Measurements from ENCODE around the gene PCDHA11.
"Not testable (repeated sequence)": the region's sequence is repeated elsewhere in the genome, so short reads cannot be mapped to it uniquely, and the experiment has no call there.

The PCDHA11 gene

GRCh38 chr5:140849831-140850634 is 18.7 kb upstream of the PCDHA11 start:
- not testable (repeated sequence) for DNase-seq

- DNase-seq: no peak
These were observed 12.7 kb upstream of the PCDHA11 start, which contains the start of gene PCDHA10 for GRCh38 chr5:140855772-140856674. PCDHA10 (plus strand) TSS chr5:140855897; CDS start chr5:140856049, 152 bp downstream.

GRCh38 chr5:140857177-140857986 is 11.4 kb upstream of the PCDHA11 start:
- no peak for DNase-seq

DNA sequence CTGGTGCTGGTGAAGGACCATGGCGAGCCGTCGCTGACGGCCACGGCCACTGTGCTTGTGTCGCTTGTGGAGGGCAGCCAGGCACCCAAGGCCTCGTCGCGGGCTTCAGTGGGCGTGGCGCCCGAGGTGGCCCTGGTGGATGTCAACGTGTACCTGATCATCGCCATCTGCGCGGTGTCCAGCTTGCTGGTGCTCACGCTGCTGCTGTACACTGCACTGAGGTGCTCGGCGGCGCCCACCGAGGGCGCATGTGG is 10.8 kb upstream of the PCDHA11 start:
- no peak for DNase-seq

DNA sequence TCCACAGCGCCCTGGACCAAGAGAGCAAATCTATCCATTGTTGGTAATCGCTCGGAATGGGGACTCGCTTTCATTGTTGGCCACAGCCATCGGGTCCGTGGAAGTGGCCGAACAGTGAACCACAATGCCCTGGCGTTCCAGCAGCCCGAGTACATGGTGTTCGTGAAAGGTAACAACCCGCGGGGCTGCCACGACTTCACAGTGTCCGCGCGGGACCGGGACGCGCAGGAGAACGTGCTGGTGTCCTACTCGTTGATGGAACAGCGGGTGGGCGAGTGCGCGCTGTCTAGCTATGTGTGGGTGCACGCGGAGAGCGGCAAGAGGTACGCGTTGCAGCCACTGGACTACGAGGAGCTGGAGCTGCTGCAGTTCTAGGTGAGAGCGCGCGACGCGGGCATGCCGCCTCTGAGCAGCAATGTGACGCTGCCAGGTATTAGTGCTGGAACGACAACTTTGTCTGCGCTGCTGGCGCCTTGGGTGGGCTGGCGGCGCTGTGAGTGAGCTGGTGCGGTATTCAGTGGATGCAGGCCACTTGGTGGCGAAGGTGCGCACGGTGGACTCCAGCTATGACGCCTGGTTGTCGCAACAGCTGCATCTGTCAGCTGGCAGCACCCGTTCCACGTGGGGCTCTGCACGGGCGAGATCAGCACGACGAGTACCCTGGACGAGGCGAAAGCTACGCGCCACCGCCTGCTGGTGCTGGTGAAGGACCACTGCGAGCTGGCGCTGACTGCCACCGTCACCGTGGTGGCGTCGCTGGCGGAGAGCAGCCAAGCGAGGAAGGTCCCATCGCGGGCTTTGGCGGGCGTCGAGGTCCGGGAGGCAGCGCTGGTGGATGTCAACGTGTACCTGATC is 6.1 kb upstream of the PCDHA11 start:
- DNase-seq: no peak

DNA sequence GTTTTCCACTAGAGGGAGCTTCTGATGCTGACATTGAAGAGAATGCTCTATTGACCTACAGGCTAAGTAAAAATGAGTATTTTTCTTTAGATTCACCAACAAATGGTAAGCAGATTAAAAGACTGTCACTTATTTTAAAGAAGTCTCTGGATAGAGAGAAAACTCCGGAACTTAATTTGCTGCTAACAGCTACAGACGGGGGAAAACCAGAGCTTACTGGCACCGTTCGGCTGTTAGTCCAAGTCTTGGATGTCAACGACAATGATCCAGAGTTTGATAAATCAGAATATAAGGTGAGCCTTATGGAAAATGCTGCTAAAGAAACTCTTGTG is 764 bp downstream of the PCDHA11 start:
- no peak for DNase-seq

DNA sequence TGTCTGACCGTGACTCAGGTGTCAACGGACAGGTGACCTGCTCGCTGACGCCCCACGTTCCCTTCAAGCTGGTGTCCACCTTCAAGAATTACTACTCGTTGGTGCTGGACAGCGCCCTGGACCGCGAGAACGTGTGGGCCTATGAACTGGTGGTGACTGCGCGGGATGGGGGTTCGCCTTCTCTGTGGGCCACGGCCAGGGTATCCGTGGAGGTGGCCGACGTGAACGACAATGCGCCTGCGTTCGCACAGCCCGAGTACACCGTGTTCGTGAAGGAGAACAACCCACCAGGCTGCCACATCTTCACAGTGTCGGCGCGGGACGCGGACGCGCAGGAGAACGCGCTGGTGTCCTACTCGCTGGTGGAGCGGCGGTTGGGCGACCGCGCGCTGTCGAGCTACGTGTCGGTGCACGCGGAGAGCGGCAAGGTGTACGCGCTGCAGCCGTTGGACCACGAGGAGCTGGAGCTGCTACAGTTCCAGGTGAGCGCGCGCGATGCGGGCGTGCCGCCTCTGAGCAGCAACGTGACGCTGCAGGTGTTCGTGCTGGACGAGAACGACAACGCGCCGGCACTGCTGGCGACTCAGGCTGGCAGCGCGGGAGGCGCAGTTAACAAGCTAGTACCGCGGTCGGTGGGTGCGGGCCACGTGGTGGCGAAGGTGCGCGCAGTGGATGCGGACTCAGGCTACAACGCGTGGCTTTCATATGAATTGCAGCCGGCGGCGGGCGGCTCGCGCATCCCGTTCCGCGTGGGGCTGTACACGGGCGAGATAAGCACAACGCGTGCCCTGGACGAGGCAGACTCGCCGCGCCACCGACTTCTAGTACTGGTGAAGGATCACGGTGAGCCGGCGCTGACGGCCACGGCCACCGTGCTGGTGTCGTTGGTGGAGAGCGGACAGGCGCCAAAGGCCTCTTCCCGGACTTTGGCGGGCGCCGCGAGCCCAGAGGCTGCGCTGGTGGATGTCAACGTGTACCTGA is 1.8 kb downstream of the PCDHA11 start:
- DNase-seq: no peak

- DNase-seq: no peak
These were observed 6.6 kb downstream of the PCDHA11 start, which contains the start of gene PCDHA12 for GRCh38 chr5:140875085-140876065. PCDHA12 (plus strand) TSS chr5:140875308; CDS start chr5:140875473, 165 bp downstream.

DNA sequence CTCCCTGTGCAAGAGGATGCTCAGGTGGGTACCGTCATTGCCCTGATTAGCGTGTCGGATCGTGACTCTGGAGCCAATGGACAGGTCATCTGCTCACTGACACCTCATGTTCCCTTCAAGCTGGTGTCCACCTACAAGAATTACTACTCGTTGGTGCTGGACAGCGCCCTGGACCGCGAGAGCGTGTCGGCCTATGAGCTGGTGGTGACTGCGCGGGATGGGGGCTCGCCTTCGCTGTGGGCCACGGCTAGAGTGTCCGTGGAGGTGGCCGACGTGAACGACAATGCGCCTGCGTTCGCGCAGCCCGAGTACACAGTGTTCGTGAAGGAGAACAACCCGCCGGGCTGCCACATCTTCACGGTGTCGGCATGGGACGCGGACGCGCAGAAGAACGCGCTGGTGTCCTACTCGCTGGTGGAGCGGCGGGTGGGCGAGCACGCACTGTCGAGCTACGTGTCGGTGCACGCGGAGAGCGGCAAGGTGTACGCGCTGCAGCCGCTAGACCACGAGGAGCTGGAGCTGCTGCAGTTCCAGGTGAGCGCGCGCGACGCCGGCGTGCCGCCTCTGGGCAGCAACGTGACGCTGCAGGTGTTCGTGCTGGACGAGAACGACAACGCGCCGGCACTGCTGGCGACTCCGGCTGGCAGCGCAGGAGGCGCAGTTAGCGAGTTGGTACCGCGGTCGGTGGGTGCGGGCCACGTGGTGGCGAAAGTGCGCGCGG is 7.9 kb downstream of the PCDHA11 start:
- DNase-seq: not testable (repeated sequence)

- DNase-seq: no peak
These were observed 8.5 kb downstream of the PCDHA11 start for GRCh38 chr5:140877262-140877581.

DNA sequence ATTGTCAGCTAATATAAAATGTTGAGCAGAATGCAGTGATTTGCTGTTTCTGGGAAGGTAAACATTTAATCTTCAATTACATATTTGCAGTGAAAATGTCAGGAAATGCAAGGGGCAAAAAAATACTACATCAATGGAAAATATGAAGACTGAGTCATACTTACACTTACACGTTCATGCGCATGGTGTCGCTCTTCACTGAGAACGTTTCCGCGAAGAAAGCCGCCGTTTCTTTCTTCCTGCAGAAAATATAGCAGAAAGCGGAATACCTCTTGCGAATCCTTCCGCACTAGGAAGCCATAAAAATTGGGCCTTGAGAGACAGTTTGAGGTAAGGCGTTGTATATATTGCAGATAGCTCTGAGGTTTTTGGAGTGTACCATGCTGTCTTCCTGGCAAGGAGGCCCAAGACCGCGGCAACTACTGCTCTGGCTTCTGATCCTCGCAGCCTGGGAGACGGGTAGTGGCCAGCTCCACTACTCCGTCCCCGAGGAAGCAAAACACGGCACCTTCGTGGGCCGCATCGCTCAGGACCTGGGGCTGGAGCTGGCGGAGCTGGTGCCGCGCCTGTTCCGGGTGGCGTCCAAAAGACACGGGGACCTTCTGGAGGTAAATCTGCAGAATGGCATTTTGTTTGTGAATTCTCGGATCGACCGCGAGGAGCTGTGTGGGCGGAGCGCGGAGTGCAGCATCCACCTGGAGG is 13.3 kb downstream of the PCDHA11 start, which contains the start of gene PCDHA13:
Gene PCDHA13, plus strand, starts transcription at position 236 of the 702 bp plus-strand sequence. Its CDS starts 145 bp downstream, at position 381.
- DNase-seq: no peak

DNA sequence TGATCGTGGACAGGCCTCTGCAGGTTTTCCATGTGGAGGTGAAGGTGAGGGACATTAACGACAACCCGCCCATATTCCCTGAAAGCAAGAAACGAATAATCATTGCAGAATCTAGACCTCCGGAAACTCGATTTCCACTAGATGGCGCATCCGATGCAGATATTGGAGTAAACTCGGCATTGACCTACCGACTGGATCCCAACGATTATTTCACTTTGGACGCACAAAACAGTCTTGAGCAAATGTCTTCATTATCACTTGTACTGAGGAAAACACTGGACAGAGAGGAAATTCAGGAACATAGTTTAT is 13.8 kb downstream of the PCDHA11 start:
- DNase-seq: no peak

DNA sequence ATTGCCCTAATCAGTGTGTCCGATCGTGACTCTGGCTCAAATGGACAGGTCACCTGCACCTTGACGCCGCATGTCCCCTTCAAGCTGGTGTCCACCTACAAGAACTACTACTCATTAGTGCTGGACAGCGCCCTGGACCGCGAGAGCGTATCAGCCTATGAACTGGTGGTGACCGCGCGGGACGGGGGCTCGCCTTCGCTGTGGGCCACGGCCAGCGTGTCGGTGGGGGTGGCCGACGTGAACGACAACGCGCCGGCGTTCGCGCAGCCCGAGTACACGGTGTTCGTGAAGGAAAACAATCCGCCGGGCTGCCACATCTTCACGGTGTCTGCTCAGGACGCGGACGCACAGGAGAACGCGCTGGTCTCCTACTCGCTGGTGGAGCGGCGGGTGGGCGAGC is 14.6 kb downstream of the PCDHA11 start:
- DNase-seq: no peak

- no peak for DNase-seq
These were observed 15.4 kb downstream of the PCDHA11 start for GRCh38 chr5:140883927-140884697.

DNA sequence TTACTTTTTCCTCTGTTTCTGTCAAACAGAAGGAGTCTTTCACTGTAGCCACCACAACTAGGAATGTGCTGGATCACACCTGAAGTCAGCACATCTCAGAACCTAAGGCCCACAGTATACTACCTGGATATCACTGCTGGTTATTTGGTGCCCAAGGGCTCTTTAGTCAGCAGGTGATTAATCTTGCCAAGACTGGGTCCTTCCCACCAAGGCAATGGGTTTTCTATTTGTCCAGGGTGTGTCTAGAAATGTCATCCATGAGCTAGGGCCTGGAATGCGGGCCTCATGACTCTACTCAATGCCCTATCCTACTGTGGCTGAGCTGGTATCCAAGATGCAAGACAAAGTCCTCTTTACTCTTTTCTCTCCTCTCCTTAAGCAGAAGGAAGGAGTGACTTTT is 47.6 kb downstream of the PCDHA11 start:
- no peak for DNase-seq

Data from HCEC 1CT (cell line).